Measurements from ENCODE around the gene ELK4.

Gene ELK4, protein sequence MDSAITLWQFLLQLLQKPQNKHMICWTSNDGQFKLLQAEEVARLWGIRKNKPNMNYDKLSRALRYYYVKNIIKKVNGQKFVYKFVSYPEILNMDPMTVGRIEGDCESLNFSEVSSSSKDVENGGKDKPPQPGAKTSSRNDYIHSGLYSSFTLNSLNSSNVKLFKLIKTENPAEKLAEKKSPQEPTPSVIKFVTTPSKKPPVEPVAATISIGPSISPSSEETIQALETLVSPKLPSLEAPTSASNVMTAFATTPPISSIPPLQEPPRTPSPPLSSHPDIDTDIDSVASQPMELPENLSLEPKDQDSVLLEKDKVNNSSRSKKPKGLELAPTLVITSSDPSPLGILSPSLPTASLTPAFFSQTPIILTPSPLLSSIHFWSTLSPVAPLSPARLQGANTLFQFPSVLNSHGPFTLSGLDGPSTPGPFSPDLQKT

DNA sequence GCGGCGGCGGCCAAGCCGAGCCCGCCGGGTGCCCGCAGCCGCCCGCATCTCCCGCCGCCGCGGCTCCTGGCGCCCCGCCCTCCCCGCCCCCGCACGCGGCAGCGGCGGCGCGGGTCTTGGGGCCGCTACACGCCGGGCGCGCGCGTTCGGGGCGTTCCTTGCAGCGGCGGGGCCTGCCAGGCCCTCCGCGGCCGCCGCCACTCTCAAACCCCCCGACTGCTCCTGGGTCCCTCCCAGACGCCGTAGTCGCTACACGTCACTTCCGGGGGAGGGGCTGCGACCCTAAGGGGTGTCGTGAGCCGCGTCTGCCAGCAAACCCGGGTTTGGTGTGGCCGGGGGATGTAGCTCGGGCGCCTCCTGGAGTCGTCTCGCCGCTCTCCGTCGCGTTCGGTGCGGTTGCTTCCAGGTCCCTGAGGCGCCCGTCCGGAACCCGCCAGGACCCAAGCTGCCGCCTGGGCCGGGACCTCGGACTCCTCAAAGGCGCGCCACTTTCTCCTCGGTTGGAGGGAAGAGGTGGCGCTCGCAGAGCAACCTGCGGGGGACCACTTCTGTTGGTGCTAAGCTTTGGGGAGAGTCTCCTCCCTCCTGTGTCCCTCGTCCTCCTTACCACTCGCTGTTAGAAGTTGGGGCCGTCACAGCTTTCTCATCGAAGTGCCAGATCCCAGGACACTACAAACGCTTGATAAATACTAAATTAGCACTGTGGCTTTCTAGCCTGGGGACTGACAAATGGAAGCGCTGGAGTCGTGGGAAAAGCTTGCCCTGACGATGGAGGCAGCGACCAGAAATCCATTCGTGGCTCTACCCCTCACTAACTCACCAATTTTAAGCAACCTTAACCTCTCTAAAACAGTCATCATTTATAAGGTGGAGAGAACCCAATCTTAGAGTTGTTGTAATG, at the start of gene ELK4:
Gene ELK4, minus strand, starts transcription at position 244 of the 901 bp plus-strand sequence. CDS start 8,129 bp downstream, outside the sequence.
- TF ChIP-seq CTCF (IDR thresholded peaks at IDR 0.05; ENCODE audit: insufficient read depth, low read depth, low read length, missing control alignments), result peak; percentile 78
- H3K4me3 ChIP-seq (ENCODE audit: low read depth, low read length), result peak within 1 kb of the TSS; percentile 98

DNA sequence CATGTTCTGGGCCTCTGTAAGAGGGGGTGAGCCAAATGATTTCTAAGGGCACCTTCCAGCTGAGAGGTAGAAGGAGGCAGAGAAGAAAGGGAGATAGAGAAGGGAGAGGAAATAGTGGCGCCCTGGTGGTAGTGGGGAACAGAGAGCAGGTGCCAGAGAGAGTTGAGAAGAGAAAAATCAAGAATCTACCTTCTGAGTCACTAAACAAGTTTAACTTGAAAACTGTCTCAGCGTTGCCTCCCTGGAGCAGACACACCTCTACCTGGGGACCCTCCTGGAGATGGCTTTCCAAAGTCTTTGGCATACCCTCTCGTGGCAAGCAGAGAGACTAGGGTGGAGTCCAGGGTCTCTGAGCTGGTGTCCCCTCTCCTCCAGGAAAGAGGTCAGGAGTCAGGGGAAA, 49.6 kb upstream of the ELK4 start:
- no peak for DNase-seq (ENCODE audit: low read depth)
- H3K4me3 ChIP-seq (ENCODE audit: low read depth, low read length), result no peak overlapping the region
- no peak for TF ChIP-seq CTCF (IDR thresholded peaks at IDR 0.05; ENCODE audit: insufficient read depth, low read depth, low read length, missing control alignments)

More for the DNA sequence above, at the start of gene ELK4:
- peak; percentile 99 for DNase-seq (ENCODE audit: low read depth)

DNA sequence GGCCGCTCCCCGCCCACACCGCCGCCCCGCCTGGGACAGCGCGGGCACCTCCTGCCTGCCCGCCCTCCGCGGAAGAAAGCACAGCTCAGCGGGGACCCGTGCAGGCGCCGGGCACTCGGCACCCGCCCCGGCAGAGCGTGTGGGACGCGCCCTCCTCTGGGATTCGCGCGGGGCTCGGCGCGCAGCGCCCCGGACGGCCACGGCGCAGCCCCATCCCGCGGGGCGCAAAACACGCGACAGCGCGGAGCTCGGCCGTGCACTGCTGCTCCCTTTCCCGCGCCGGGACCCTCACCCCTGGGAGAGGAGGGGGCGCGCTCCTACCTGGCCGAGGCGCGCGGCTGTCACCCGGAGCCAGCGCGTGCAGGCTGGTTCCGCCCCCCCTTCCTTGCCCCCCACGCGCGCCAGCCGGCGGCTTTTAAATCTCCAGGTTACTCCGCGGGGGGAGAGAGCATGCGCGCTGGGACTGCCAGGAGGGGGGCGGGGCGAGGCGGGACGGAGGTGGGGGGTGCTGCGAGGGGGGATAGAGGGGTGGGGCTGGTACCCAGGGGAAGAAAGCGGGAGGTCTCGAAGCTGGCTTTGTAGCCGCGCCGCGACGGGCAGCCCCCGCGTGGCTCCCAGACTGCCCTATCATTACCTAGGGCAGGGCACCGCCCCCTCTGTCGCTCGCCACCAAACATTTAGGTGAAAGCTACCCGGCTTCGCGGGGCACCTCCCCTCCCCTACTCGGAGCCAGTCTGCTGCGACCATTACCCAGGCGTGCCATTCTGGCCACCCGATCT, 48.5 kb upstream of the ELK4 start, which contains the start of gene SLC45A3:
Gene SLC45A3, minus strand, starts transcription at position 437 of the 779 bp plus-strand sequence. CDS start 15,853 bp downstream, outside the sequence.
- TF ChIP-seq CTCF (IDR thresholded peaks at IDR 0.05; ENCODE audit: insufficient read depth, low read depth, low read length, missing control alignments), result no peak
- no peak for DNase-seq (ENCODE audit: low read depth)
- H3K4me3 ChIP-seq (ENCODE audit: low read depth, low read length), result peak within 1 kb of the TSS; percentile 59

DNA sequence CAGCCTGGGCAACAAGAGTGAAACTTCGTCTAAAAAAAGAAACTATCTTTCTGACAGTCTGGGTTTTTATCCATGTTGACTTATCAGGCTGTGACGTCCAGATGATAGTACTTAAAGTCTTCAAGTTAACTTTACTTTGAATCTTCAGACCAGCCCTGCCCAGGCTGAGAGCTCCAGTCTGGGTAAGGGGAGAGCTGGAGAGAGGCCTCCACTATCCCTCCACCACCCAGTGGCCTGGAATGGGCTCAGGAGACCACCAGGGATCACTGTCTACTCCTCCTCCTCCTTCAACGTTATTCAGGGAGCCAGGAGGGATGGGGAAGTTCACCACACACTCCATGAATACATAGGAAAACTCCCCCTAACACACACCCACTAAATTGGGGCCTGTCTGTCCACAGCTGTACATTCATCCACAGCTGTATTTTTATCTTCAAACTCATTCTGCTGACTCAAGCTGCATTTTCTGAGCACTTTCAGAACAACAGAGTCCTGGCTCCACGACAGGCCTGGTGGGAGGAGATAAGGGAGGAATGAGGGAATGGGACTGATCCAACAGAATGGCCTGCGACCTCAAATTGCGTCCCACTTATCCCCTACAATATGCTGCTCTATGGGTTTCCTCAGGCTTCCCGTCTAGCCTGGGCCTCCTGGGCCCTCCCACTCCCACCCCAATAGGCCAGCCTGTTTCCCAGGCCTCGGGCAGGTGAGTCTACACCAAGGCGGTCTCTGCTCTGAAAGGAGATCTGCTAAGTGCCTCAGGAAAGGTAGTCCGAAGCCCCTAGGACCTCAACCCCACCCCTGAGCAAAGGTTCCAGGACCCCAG, 46.7 kb upstream of the ELK4 start:
- H3K4me3 ChIP-seq (ENCODE audit: low read depth, low read length), result no peak overlapping the region
- no peak for DNase-seq (ENCODE audit: low read depth)
- TF ChIP-seq CTCF (IDR thresholded peaks at IDR 0.05; ENCODE audit: insufficient read depth, low read depth, low read length, missing control alignments), result no peak

DNA sequence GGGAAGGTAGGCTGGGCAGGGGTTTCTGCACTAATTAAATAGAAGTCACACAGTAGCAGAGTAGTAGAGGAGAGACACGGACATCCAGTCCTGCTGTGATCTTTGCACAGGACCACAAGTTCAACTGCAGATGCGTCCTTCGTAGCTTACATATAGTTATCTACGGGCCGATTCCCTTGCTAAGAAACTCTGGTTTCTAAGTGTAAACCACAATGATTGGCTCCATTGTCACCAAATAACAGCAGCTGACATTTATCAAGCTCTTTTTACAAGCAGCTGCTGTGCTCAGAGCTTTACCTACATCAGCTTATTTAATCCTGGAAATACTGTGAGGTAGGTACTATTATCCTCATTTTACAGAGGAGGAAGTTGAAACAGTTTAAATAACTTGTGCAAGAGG, 45.4 kb upstream of the ELK4 start:
- DNase-seq (ENCODE audit: low read depth), result no peak
- H3K4me3 ChIP-seq (ENCODE audit: low read depth, low read length), result no peak overlapping the region
- no peak for TF ChIP-seq CTCF (IDR thresholded peaks at IDR 0.05; ENCODE audit: insufficient read depth, low read depth, low read length, missing control alignments)

Measured in GM12865 (cell line).